Activated T-cell treated with anti-CD3 and anti-CD28 coated beads for 48 hours (primary cell): ENCODE results near the gene H2BW1.
"Not testable (repeated sequence)": the region's sequence is repeated elsewhere in the genome, so short reads cannot be mapped to it uniquely, and the experiment has no call there.

Source experiments
- DNase-seq: peaks from one replicate; pipeline ENCODE4 v3.0.0-alpha.2; 2020; ENCODE audit warnings: low read depth

The H2BW1 gene

GRCh38 chrX:104013606-104014005 lies at the start of gene H2BW1:
Gene H2BW1 (minus strand): TSS chrX:104013708. CDS start chrX:104013576, 132 bp downstream.
- DNase-seq: no peak

GRCh38 chrX:104062636-104063035 lies 49.1 kb upstream of the H2BW1 start:
- not testable (repeated sequence) for DNase-seq

- not testable (repeated sequence) for DNase-seq
These were observed 41.4 kb upstream of the H2BW1 start for GRCh38 chrX:104054956-104055355.

- no peak for DNase-seq
These were observed 33.7 kb upstream of the H2BW1 start for GRCh38 chrX:104047171-104047570.

GRCh38 chrX:104045642-104046041 lies 32.1 kb upstream of the H2BW1 start:
- DNase-seq: no peak

- no peak for DNase-seq
These were observed 27.5 kb upstream of the H2BW1 start for GRCh38 chrX:104041003-104041402.

GRCh38 chrX:104039689-104040505 lies 26.4 kb upstream of the H2BW1 start, which contains the start of gene H2BW2:
Gene H2BW2 (plus strand): TSS chrX:104039956. CDS start chrX:104039995, 39 bp downstream.
- no peak for DNase-seq

- no peak for DNase-seq
These were observed 4.6 kb upstream of the H2BW1 start for GRCh38 chrX:104018126-104018525.

GRCh38 chrX:104015576-104015975 lies 2.1 kb upstream of the H2BW1 start:
- not testable (repeated sequence) for DNase-seq

- no peak for DNase-seq
These were observed 350 bp downstream of the H2BW1 start for GRCh38 chrX:104013158-104013557.

GRCh38 chrX:104008831-104009230 lies 4.7 kb downstream of the H2BW1 start:
- no peak for DNase-seq

GRCh38 chrX:103999234-103999633 lies 14.3 kb downstream of the H2BW1 start:
- DNase-seq: no peak

GRCh38 chrX:103983508-103983907 lies 30.0 kb downstream of the H2BW1 start:
- DNase-seq: not testable (repeated sequence)

- not testable (repeated sequence) for DNase-seq
These were observed 50.9 kb downstream of the H2BW1 start, which contains the start of gene TMSB15B for GRCh38 chrX:103962411-103963278. Gene TMSB15B (plus strand): TSS chrX:103962627.
